T1000 (cell line): Measurements from ENCODE around the gene RAB5IF.
"Not testable (repeated sequence)": the region's sequence is repeated elsewhere in the genome, so short reads cannot be mapped to it uniquely, and the experiment has no call there.

ENCODE experiments used
- DNase-seq: peaks from one replicate; lab custom pipeline; 2025; ENCODE audit warnings: mixed read lengths; lab: John Stamatoyannopoulos, UW

The RAB5IF gene

DNA sequence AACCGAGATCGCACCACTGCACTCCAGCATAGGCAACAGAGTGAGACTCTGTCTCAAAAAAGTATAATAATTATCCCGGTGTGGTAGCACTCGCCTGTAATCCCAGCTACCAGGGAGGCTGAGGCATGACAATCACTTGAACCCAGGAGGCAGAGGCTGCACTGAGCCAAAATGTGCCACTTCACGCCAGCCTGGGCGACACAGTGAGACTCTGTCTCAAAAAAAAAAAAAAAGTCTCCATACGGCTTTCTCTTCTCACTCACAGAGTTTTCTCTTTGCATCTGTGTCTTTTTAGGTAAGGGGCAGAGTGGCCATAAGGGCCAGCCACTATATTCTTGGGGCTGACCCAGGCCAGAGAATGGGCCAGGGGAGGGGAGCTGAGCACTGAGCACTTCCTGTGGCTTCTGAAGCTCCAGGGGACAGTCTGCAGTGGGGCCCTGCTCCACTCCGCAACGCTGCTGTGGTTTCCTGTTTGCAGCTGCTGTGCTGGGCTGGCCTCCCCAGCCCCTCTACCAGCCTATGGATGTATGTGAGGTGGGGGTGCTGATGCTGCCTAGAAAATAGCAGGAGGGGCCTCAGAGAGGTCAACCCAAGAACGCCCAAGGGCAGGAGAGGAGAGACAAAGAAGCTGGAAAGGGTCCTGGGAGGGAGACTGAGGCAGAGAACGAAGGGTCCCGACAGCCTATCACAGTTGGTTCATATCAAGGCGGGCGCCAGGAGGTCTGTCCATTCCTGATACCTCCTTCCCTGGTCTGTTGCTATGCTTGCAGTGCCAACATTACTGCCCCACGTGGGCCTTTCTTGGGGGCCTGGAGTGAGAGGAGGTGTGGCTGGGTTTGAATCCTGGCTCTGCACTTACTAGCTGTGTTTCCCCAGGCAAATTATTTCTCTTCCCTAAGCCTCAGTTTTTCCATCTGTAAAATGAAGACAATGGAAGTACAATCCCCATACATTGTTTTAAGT, 24.4 kb downstream of the RAB5IF start:
- DNase-seq, result no peak

DNA sequence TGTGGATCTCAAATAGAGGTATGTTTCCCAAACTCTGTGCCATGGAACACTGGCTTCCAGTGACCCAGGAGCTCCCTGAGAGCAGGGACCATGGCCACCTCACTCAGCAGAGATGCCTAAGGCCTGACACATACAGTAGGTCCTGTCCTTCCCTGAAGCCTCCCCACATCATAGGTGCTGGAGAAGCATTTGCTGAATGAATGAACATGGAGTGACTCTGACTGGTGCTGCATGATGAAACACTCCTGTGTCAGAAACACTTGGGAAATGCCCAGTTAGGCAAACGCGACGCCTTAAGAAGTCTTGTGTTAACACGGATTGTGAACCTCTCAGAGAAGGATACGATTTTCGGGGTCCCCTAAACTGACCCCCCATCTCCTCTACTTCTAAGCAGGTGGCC, 26.1 kb downstream of the RAB5IF start:
- DNase-seq, result no peak

DNA sequence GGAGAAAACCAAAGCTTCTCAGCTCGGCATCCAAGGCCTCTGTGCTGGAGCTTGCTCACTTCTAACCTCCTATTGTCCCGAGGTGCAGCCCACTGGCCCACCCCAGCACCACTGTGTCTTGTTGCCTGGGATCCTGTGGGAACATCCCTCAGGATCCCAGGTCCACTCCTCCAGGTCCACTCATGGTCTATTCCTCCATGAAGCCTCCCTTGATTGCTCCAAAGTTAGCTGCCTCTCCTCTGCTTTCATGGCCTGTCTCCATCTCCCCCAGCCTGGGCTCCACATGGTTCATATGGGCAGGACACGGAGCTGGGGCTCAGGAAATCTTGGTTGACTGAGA, 26.5 kb downstream of the RAB5IF start:
- no peak for DNase-seq

DNA sequence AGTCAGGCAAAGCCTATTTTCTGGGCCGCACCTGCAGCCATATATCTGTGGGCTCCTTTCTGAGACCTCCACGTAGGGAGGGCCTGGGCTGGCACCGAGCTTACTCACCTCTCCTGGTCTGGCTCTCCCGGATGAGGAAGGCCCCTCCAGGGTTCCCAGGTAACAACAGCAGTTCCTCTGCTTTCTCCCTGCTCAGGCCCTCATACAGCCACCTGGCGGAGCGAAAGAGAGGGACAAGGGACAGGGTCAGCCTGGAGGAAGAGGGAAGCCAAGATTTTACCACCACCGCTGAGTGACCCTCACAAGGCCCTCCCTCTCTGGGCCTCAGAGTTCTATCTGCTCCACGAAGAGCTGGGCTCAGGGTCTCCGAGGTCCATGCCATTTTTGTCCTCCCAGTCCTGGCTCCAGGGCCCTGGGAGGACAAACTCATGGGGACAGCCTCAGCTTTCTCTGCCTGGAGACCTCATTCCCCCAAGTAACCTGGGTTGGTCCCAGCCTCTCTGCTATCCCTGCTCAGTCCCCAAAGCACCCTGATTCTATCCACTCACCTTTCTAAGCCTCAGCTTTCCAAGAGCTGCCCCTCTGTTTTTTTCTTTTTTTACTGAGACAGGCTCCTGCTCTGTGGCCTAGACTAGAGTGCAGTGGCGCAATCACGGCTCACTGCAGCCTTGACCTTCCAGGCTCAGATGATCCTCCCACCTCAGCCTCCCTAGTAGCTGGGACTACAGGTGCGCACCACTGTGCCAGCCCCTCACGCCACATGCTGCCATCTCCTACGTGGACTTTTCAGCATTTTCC, 27.1 kb downstream of the RAB5IF start:
- DNase-seq, result no peak

DNA sequence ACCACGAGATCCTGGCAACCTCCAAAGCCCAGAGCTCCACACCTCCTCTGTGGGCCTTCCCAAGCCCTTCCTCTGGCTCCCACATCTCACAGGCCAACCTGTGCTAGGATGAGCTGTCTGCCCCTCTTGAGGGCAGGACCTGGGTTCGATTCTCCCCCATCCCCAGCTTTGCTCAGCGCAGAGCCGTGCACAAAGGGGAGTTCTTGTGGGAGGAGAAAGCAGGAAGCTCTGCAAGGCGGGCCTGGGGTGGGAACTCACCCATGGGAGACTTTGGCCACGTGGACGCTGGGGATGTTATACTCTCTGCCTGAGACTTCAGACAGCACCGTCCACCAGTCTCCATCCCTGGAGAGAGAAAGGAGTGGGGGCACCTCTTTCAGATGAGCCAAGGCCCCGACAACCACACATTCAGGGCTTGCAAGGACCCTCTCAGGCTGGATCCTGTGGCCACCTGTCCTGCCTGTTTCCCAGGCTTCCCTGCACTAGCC, 27.8 kb downstream of the RAB5IF start:
- DNase-seq, result no peak

- DNase-seq, result no peak
These were observed 28.8 kb downstream of the RAB5IF start for GRCh38 chr20:36634342-36634741.

GRCh38 chr20:36638876-36639400, 33.4 kb downstream of the RAB5IF start:
- DNase-seq, result not testable (repeated sequence)

DNA sequence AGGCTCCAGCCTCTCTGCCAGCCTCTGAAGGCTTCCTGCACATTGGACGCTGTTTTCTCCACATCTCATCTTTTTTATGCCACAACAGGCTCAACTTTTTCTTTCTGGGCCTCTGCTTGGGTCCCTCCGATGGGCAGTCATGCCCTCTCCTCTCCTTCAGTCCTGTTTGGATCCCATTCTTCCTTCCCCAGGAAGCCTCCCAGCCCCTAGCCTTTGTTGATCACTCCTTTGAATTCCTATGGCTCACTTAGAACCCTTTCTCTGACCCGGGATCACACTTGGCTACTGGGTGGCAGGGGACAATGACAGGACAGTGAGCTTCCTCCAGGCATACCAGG, 35.9 kb downstream of the RAB5IF start:
- DNase-seq, result no peak

GRCh38 chr20:36642136-36642535, 36.6 kb downstream of the RAB5IF start:
- DNase-seq, result no peak

- DNase-seq, result no peak
These were observed 38.6 kb downstream of the RAB5IF start for GRCh38 chr20:36644032-36644705.

DNA sequence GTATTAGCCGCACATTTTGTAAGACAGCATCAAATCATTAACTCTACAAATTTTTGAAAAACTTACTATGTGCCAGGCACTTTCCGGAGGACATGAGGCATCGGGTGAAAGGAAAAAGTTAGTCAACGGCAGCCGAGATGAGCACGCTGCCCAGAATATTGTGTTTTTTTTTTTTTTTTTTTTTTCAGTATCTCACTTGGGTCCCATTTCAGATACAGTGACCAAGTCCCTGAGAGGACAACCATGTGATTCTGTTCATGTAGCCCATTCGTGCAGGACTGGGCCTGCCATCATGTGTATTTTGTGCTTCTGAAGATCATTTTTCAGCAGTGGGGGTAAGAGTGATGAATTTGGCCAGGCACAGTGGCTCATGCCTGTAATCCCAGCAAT, 39.1 kb downstream of the RAB5IF start:
- no peak for DNase-seq

GRCh38 chr20:36645353-36645752, 39.8 kb downstream of the RAB5IF start:
- DNase-seq, result no peak

- DNase-seq, result no peak
These were observed 40.4 kb downstream of the RAB5IF start, which contains the start of gene SLA2 for GRCh38 chr20:36645998-36646397. SLA2 (minus strand) TSS chr20:36646196; CDS start chr20:36641335, 4,861 bp downstream.

GRCh38 chr20:36646678-36647077, 41.1 kb downstream of the RAB5IF start:
- no peak for DNase-seq

GRCh38 chr20:36647196-36648121, 41.9 kb downstream of the RAB5IF start:
- no peak for DNase-seq

GRCh38 chr20:36653456-36653855, 47.9 kb downstream of the RAB5IF start:
- no peak for DNase-seq

GRCh38 chr20:36654506-36654905, 48.9 kb downstream of the RAB5IF start:
- DNase-seq, result no peak

DNA sequence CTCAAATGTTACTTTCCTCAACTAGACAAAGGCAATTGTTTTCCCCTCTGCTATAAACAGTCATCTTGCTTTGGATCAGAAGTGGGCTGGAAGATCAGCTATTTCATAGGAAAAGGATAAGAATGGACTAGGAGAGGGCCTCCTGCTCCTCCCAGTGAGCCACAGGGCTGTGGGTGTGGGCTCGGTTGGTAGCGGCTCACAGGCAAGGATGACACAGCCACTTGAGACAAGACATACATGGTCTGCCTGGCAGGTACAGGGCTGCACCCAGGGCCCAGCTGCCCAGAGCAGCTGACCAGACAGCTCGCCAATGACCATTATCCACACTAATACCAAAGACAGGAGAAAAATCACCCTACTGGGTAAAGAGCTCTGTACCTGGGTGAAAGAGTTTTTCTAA, 49.4 kb downstream of the RAB5IF start:
- no peak for DNase-seq

DNA sequence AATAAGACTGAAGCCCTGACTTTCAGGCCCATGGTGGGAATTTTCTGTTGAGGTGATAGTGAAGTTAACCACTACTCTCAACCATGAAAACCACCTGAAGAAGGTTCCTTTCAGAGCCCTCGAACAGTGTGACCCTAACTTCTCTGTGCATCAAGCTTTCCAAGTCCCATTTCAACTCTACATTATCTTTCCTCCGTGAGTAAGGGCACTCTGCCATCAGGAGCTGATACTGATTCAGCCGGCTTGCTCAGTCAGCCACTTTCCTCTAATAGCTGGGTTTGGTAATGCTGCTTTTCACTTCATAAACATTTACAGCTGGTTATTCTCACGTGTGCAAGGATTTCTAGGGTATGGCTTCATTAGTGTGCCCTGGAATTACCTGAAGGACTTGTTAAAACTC, 51.2 kb downstream of the RAB5IF start:
- DNase-seq, result no peak

- DNase-seq, result no peak
These were observed 52.7 kb downstream of the RAB5IF start for GRCh38 chr20:36658300-36658699.
